Measurements from ENCODE around the gene OLA1.

OLA1 gene

DNA sequence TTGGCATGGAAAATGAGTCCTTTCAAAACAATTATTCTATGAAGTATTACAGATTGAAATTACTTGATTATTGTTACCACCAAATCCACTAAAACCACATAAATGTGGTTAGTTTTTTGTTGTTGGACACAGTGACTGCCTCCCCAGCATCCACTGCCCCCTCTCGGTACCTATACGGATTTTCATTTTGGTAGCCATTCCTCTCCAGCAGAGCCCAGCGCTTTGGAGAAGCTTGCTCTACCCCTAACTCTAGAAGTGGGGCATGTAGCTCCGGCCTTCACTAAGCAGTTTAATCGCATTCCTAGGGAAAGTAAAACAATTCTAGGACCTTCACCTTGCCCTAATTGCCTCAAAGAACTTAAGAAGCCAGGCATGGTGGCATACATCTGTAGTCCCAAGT is 24.2 kb downstream of the OLA1 start:
- DNase-seq = no peak

DNA sequence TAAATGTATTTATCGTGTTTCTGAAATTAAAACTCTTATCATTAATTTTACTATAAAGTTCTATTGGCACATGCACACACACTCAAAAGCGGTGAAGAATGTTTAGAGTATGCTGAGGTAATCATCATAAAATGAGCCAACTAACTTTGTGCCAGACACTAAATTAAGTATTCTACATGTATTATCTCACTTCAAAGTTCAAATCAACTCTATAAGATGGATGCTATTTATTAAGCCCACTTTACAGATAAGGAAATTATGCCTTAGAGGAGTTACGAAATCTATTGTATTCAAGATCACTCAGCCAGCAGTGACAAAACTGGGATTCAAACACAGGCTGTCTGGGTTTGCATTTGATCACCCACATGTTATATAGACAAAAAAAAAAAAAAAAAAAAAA is 24.9 kb downstream of the OLA1 start:
- no peak for DNase-seq

DNA sequence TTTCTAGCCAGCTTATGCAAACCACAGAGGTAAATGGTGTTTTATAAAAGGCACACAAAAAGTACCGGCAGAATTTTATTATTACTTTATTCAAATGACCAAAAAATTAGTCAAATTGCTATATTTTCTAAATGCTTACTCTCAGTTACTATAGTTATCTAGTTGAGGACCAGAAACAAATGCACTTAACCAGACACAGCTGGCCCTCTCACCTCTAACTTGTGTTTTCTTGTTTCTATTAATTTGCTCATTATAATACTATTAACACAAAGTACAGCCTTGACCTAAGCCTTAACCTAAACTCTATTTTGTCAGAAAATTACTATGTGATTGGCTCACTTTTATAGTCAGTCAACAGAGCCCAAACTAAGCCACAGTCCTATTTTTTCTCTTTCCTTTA is 26.2 kb downstream of the OLA1 start:
- no peak for DNase-seq

DNA sequence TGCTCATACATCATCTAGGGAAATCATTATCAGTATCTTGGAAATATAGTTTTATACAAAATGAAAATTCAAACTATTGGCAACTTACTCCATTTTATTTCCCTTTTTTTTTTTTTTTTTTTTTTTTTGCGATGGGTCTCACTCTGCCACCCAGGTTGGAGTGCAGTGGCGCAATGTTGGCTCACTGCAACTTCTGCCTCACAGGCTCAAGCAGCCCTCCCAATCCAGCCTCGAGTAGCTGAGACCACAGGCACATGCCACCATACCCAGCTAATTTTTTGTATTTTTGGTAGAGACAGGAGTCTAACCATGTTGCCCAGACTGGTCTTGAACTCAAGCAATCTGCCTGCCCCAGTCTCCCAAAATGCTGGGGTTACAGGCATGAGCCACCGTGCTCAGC is 29.0 kb downstream of the OLA1 start:
- no peak for DNase-seq

DNA sequence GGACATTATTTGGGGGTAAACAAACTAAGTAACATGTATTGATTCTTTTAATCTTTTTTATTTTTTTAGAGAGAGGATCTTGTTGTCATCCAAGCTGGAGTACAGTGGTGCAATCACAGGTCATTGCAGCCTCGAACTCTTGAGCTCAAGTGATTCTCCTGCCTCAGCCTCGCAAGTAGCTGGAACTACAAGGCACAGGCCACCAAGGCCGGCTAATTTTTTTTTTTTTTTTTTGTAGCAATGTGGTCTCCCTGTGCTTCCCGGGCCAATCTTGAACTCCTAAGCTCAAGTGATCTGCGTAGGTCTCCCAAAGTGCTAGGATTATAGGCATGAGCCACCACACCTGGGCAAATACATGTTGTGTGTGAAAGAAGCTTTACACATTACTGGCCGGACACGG is 29.6 kb downstream of the OLA1 start:
- no peak for DNase-seq

DNA sequence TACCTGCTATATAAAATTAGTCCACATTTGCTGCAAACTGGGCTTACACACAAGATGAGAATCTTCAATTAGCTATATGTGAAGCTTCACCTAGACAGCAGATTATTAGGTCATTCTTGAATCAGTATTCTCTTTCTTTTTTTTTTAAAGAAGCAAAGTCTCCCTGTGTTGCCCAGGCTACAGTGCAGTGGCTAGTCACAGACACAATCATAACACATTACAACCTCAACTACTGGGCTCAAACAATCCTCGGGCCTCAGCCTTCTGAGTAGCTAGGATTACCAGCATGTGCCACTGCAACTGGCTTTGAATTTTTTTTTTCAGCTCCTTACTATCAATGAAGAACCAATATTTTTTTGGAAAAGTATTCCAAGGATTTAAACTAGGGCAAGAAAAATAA is 30.5 kb downstream of the OLA1 start:
- no peak for DNase-seq

DNA sequence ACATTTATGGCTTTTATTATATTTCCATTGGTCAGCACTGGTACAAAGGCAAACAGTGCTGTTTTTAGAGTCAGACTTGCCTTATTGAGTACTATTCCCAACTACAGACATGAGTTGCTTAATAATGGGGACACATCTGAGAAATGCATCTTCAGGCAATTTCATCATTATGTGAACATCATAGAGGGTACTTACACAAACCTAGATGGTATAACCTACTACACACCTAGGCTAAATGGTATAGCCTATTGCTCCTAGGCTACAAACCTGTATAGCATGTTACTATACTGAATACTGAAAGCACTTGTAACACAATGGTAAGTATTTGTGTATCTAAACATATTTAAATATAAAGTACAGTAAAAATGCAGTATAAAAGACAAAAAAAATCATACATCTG is 36.4 kb downstream of the OLA1 start:
- DNase-seq = no peak

DNA sequence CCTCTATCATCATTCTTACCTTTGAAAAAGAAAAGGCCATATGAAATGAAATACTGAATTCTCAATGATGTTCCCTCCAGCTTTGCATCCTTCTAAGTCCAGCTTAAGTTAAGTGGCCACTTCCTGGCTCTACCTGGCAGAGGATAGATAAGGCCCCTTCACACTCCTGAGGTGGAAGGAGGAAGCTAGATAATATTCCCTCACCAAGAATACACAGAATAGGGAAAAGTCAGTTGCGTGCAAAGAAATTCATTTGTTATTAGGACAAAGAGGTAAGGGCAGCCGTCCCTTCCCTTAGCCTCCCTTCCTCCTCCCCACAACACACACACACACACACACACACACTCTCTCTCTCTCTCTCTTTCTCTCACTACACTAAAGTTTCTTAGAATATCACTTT is 37.5 kb downstream of the OLA1 start:
- no peak for DNase-seq

DNA sequence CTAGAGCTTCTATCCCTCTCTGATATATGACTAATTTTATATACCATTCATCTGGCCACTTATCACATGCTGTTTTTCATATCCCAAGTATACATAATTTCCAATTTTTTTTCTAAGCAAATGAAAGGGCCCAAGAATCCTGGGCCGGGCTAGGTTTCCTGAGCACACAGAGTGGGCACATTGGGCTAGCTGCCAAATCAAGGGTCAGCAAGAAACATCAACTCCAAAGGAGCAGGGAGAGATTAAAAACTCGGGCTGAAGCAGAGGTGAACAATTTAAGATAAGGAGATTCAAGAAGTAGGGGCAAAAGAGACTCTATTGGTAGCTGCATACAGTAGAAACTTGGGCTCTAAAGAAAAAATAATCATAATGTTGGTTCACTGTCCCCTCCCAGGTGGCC is 39.0 kb downstream of the OLA1 start:
- DNase-seq = no peak

DNA sequence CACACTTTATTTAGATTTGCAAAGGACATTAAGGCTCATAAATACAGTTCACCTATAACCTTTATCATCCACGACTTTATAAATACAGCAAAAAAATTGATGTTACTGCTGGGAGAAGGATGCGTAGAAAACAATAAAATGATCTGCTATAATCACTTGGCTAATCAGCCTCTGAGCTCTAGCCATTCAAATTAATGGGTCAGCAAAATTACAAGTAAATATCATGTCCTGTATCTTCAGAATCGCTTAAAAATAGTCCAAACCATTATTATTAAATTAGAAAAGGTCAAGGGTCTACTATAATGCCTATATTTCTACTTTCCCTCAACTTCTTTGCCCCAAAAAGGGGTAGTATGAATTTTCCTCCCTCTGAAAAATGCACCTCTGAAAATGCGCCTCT is 40.3 kb downstream of the OLA1 start:
- DNase-seq = no peak

DNA sequence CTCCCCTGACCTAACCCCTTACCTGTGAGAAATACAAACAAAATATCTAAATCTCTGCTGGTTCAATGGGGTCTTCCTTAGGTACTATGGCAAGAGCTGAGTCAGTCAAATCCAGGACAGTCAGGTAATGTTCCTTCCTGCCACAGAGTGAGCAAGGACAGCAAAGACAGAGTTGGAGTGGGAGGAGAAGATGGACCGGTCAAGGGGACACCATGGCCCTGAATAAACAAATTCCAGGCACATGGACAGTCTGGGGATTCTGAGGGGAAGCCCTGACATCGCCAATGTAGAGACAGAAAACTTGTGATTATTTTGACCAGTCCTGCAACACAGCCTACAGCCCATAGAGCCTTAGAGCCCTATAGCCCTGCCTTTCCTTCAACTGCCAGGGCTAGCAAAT is 42.8 kb downstream of the OLA1 start:
- DNase-seq = no peak

DNA sequence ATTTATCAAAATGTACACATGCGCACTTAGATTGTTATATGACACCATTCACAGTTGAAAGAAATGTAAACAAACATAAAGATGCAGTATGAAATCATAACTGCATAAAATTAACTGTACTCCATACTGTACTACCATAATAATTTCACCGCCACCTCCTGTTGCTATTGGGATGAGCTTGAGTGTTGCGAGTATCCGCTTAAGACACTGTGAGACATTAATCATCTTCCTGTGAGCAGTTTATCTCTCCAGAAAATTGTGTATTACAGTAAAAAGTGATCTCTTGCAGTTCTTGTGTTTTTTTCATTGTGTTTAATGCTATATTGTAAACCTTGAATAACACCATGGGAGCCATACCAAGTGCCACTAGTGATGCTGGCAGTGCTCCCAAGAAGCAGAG is 46.1 kb downstream of the OLA1 start:
- peak; percentile 36 for DNase-seq

DNA sequence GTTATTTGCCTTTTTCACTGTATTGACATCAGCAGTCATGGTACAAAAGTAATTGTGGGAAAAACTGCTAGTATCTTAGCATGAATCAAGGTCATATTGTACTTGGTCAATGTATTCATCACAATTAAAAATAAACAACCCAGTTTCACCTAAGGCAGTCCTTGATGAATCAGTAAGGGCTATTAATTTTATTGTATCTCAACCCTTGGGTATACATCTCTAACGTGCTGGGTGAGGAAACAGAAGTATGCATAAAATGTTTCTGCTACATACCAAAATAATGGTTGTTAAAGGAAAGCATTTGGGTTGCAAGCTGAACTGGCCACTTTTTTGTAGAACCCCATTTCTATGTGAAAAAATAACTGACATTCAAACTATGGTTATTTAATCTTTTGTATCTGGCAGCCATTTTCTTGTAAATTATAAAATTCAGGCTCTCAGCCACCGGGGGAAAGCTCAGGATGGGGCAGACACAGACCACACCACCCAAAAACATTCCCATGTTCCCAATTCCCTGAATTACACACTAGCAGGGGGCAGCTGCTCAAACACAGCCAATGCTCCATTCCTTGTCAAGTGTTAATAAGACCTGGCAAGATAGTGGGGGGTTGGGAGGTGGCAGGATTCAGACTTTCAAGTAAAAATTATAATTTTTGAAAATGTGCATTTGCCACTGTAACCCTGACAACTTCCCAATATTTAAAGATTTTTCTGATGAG is 49.3 kb downstream of the OLA1 start:
- DNase-seq = no peak

DNA sequence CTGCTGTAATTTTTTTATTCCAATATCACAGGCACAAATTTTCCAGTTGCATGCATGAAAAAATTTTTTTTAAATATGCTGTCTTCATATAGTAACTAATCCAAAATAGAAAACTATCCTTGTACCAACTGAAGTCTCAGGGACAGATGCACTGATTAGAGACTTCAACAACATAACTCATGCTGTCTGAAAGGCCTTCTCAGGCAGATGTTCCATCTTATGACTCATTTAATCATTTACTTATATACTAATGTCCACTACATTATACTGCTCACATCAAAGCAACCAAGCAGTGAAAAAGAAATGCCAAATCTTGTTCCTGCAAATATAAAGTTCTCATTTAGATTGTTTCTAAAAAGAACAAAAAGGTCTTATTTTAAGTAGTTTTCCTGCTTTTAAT is 53.1 kb downstream of the OLA1 start:
- no peak for DNase-seq

DNA sequence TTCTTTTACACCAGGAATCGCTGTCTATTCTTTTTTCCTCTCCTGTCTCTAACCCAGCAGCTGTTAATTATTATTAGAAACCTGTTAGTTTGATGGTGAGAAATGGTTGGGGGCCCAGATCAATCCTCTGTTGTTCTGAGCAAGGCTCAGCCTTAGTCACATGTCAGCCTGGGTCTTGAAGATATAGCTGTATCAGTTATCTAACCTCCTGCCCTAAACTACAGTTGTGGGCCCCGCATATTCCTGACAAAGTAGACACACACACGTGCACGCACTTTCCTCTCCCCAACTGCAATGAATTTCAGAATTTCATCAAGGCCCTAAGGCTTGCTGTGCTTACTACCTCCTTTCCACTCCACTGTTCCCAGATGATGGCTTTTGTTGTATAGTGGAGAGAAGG is 54.6 kb downstream of the OLA1 start:
- no peak for DNase-seq

DNA sequence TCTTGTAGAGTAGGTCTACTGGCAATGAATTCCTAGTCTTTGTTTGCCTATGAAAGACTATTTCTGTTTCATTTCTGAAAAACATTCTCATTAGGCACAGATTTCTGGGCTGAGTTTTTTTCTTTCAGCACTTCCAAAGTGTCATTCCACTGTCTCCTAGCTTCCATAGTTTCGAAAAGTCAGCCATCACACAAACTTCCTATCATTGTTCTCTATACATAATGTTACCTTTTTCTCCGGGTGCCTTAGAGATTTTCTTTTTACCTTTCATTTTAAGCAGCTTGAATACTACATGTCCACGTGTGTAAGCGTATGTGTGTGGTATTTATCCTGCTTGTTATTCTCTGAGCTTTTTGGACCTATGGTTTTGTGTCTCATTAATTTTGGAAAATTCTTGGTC is 55.7 kb downstream of the OLA1 start:
- no peak for DNase-seq

DNA sequence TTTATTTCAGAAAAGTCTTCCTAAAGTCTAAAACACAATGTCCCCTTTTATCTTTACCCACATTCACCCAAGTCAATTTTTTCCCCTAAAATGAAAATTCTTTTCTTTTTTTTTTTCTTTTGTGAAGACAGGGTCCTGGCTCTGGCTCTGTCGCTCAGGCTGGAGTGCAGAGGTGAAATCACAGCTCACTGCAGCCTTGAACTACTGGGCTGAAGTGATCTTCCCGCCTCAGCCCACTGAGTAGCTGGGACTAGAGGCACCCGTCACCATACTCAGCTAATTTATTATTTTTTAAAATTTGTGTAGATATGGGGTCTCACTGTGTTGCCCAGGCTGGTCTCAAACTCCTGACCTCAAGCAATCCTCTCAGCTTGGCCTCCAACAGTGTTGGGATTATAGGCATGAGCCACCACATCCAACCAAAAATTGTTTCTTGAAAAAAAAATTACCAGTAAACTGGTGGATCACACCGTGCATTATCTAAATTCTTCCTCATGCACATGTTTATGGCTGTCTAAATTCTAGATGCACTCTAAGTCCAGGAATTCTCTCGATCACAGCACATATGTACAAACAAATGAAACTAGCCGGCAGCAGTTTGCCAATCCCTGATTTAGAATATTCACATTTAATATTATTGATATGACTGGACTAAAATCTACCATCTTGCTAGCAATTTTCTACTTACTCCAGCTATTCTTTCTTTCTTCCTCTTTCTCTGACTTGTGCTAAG is 56.8 kb downstream of the OLA1 start:
- no peak for DNase-seq

DNA sequence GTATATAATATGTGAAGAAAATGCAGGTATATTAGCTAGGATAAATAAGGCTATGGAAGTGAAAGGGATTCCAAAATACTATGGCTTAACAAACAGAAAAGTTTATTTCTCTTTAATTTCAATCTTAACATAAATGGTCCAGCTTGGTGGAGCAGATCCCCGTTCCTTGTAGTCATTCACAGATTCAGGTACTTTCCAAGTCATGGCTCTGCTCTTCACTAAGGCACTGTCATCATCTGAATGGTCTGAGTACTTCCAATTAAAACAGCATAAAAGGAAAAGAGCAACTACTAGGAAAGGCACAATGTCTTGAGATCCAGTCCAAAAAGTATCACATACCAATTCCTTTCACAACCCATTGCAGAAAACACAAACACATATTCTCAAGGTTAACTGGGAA is 63.4 kb downstream of the OLA1 start:
- DNase-seq = no peak

DNA sequence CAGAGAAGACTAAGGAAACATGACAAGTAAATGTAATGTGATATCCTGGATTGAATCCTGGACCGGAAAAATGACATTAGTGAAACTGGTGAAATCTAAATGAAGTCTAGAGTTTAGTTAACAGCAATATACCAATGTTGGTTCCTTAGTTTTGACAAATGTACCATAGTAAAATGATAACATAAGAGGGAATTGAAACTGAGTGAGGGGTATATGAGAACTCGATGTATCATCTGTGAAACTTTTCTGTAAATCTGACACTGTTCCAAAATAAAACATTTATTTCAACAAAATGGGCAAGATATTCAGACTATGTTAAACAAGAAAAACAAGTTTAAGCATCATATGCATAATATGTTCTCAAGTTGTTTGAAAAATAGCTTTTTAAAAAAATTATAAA is 63.8 kb downstream of the OLA1 start:
- DNase-seq = no peak

DNA sequence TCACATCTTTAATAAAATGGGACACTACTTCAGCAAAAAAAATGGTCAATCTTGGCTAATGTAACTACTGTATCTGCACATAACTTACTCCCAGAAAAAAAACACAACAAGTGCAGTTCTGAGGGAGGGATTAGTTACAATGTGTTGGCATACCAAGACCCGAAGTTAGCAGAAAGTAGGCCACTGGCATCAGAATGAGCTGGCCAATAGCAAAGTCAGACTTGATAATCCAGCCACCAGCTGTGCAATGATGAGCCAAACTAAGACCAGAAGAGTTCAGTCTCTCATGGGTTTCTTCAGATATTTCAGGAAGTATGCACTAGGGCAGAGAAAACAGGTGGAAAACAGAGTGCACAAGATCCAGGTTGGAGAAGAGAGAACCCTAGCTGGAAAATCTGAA is 65.3 kb downstream of the OLA1 start:
- no peak for DNase-seq

DNA sequence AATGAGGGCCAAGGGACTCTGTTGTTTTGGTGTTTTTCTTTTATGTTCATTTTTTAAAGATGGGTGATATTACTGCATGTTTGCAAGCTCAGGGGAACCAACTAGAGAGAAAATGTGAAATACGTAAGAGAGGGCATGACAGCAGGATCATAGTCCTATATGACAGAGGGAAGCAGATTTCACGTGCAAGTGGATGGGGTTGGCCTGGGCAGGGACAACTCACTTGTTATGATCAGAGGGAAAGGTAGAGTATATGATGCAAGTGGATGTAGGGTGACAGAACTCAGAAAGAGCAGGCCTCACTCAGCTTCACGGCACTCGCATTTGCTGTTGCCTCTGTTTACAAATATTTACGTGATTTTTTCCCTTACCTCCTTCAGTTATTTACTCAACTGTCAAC is 67.0 kb downstream of the OLA1 start:
- no peak for DNase-seq

DNA sequence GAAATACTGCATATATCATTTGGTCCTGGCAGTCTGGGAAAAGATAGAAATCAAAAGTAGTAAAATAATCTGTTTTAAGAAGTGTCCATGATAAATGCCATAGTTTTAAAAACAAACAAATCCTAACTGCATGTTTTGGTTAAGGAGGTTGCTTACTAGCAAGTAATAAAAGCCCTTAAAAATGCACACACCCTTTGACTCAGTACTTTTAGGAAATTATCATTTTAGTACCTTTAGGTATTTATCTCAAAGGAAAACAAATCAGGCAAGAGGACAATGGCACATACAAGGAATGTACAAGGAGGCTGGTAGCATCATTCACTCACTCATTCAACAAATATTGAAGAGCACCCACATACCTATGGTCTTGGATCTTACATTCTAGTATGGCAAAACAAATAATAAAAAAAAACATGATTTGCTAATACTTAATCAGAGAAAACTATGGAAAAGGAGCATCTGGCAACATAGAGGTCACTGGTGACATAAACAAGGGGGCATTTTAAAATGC is 67.6 kb downstream of the OLA1 start:
- DNase-seq = no peak

DNA sequence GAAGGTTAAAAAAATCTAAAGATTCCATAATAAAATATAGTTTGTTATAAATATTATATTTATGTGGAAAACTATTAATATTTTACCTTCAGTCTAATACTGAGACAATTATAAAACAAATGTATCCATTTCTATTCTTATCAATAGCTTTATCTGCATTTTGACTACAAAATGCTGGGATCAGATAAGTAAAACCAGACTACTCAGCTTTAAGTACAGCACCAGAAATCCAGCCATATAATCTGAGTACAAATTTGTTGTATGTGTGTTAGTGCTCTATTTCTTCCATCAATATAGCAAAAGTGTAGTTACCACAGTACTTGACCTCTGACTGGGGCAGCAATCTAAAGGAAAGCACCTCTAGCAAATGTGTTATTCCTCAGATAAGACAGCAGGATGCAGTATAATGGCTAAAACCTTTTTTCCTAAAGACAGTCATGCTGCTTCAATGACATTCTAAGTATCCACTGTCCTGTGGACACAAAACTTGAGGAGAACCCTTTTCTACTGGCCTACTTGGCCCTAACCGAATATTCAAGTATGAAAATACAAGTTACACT is 68.1 kb downstream of the OLA1 start:
- DNase-seq = peak; percentile 71

DNA sequence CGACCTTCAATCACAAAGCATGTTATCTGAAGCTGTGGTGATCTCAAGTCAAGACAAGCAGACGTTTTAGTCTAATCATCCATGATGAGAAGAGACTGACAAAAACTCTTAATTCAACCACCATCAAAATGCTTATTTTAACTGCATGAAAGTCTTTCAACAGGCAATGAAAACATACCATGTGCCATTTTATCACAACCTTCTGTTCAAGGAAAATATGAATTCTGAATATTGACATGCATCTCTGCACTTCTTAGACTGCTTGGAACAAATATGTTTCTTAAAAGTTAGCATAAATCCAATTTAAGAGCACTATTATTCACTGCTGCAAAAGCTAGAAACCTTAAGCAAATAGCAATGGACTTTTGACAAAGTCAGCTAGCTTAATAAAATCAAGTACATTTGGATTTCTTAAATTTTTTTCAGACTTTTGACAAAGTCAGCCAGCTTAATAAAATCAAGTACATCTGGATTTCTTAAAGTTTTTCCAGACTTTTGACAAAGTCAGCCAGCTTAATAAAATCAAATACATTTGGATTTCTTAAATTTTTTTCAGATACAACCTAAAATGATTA is 70.9 kb downstream of the OLA1 start:
- no peak for DNase-seq
